H1 (cell line): ENCODE results near the gene PRKCH. TPM values are rescaled to one million over a fixed set of nuclear protein-coding genes. Genes with fewer than 3 reads are reported as not detected.

Experiments
- CTCF ChIA-PET: fragments of 300-600 bp; sonication (Branson Sonifier 250); formaldehyde crosslinking; loops from one replicate; lab custom pipeline; 2021; ENCODE audit not compliant: partially characterized antibody; lab: Charles Lee
- POLR2A ChIA-PET: fragments of 300-600 bp; sonication (Branson Sonifier 250); formaldehyde crosslinking; loops from one replicate; lab custom pipeline; 2021; ENCODE audit warnings: inconsistent platforms; ENCODE audit not compliant: partially characterized antibody; lab: Charles Lee
- DNase-seq, 2 experiments: peaks; one replicate each; pipeline versions ENCODE4 v3.0.0 to v3.0.0-alpha.2; 2010 to 2022; ENCODE audit warnings: low spot score in 2 of 2, low read depth in 1 of 2, mixed read lengths in 1 of 2
- FAIRE-seq: peaks from 2 replicates; lab custom pipeline; 2011; peaks lifted over from hg19 to GRCh38; lab: Jason Lieb, UNC
- H2AFZ ChIP-seq: 2 replicates; pipeline ENCODE4 v1.8.1; 2012; ENCODE audit warnings: low read length, inconsistent platforms
- H2AK5ac ChIP-seq: 2 replicates; pipeline ENCODE4 v1.6.1; 2013; ENCODE audit warnings: low read depth, low read length
- H2BK120ac ChIP-seq: replicated peaks from 2 replicates; pipeline ENCODE3; 2013; ENCODE audit warnings: low read depth, low read length, inconsistent platforms
- H2BK12ac ChIP-seq: 2 replicates; pipeline ENCODE4 v1.6.1; 2013; ENCODE audit warnings: low read depth, low read length
- H2BK15ac ChIP-seq: 2 replicates; pipeline ENCODE4 v1.6.1; 2013; ENCODE audit warnings: low read length
- H2BK20ac ChIP-seq: 2 replicates; pipeline ENCODE4 v1.6.1; 2013; ENCODE audit warnings: low read length
- H2BK5ac ChIP-seq: 2 replicates; pipeline ENCODE4 v1.6.1; 2013; ENCODE audit warnings: low read depth, low read length
- H3K14ac ChIP-seq: 2 replicates; pipeline ENCODE4 v1.6.1; 2013; ENCODE audit warnings: inconsistent platforms; ENCODE audit not compliant: insufficient read length
- H3K18ac ChIP-seq: 2 replicates; pipeline ENCODE4 v1.6.1; 2013; ENCODE audit warnings: low read length; ENCODE audit errors: extremely low read depth
- H3K23ac ChIP-seq: 2 replicates; pipeline ENCODE4 v1.6.1; 2013; ENCODE audit warnings: inconsistent platforms; ENCODE audit not compliant: insufficient read length
- H3K23me2 ChIP-seq: 2 replicates; pipeline ENCODE4 v1.6.1; 2013; ENCODE audit warnings: low read depth, low read length
- H3K27ac ChIP-seq: 2 replicates; pipeline ENCODE4 v1.6.1; 2011; ENCODE audit warnings: low read depth, low read length, inconsistent platforms
- H3K27me3 ChIP-seq, 4 experiments: replicated peaks in 1 of 4; 1 replicate in 1 of 4; 2 replicates in 3 of 4; pipeline versions ENCODE4 v1.6.1 to v1.8.1; 2011 to 2013; ENCODE audit warnings: low read length in 3 of 4, mild to moderate bottlenecking in 3 of 4, inconsistent platforms in 2 of 4, mixed read lengths in 2 of 4, moderate library complexity in 1 of 4; ENCODE audit not compliant: control insufficient read depth in 3 of 4, insufficient read depth in 3 of 4; ENCODE audit errors: extremely low read depth in 1 of 4
- H3K36me3 ChIP-seq, 4 experiments: 2 replicates each; pipeline versions ENCODE4 v1.6.1 to v1.8.1; 2011 to 2013; ENCODE audit warnings: mild to moderate bottlenecking in 4 of 4, low read length in 3 of 4, moderate library complexity in 2 of 4, control low read depth in 1 of 4, inconsistent platforms in 1 of 4; ENCODE audit not compliant: insufficient read depth in 4 of 4, control insufficient read depth in 2 of 4
- H3K4ac ChIP-seq: replicated peaks from 2 replicates; pipeline ENCODE3; 2013; ENCODE audit warnings: low read length, low read depth, mixed read lengths, inconsistent platforms; ENCODE audit not compliant: insufficient read length
- H3K4me1 ChIP-seq, 4 experiments: replicated peaks in 1 of 4; 1 replicate in 1 of 4; 2 replicates in 3 of 4; pipeline versions ENCODE4 v1.6.1 to v1.8.1; 2011 to 2013; ENCODE audit warnings: low read length in 3 of 4, inconsistent platforms in 2 of 4, mixed read lengths in 1 of 4; ENCODE audit not compliant: insufficient read depth in 4 of 4, control insufficient read depth in 3 of 4
- H3K4me2 ChIP-seq, 2 experiments: 2 replicates each; pipeline versions ENCODE4 v1.6.1 to v1.8.1; 2011 to 2013; ENCODE audit warnings: low read depth in 2 of 2, low read length in 2 of 2, control low read depth in 1 of 2, inconsistent platforms in 1 of 2, mild to moderate bottlenecking in 1 of 2; ENCODE audit not compliant: insufficient read depth in 1 of 2
- H3K4me3 ChIP-seq, 4 experiments: fragments of 200-600, 300-600 bp in 1 of 4; sonication (generic), shearing (Covaris generic), sonication (Bioruptor Twin) in 1 of 4; 2 replicates each; pipeline versions ENCODE4 v1.5.1 to v1.8.1; 2011 to 2016; ENCODE audit warnings: low read length in 4 of 4, low read depth in 3 of 4, control low read depth in 2 of 4, inconsistent platforms in 2 of 4, mild to moderate bottlenecking in 2 of 4, mixed read lengths in 1 of 4, moderate library complexity in 1 of 4; ENCODE audit not compliant: insufficient read depth in 2 of 4; ENCODE audit errors: extremely low read depth in 1 of 4
- H3K56ac ChIP-seq: replicated peaks from 2 replicates; pipeline ENCODE3; 2013; ENCODE audit warnings: low read depth, mild to moderate bottlenecking, mixed read lengths, low read length, inconsistent platforms; ENCODE audit not compliant: insufficient read length
- H3K79me1 ChIP-seq: 2 replicates; pipeline ENCODE4 v1.6.1; 2013; ENCODE audit warnings: low read depth, low read length, control low read depth
- H3K79me2 ChIP-seq, 2 experiments: 2 replicates each; pipeline versions ENCODE4 v1.6.1 to v1.8.1; 2012 to 2013; ENCODE audit warnings: low read length in 2 of 2, mild to moderate bottlenecking in 2 of 2, inconsistent platforms in 1 of 2; ENCODE audit not compliant: insufficient read depth in 2 of 2, control insufficient read depth in 1 of 2
- H3K9ac ChIP-seq, 4 experiments: replicated peaks in 1 of 4; 1 replicate in 1 of 4; 2 replicates in 3 of 4; pipeline versions ENCODE4 v1.6.1 to v1.8.1; 2011 to 2013; ENCODE audit warnings: low read depth in 3 of 4, low read length in 3 of 4, control low read depth in 2 of 4, mild to moderate bottlenecking in 2 of 4, moderate library complexity in 2 of 4, inconsistent platforms in 1 of 4; ENCODE audit errors: extremely low read depth in 1 of 4
- H3K9me3 ChIP-seq, 2 experiments: 2 replicates each; pipeline versions ENCODE4 v1.6.1 to v1.8.1; 2012 to 2013; ENCODE audit warnings: mild to moderate bottlenecking in 2 of 2, moderate library complexity in 2 of 2, control low read depth in 1 of 2, inconsistent platforms in 1 of 2, low read depth in 1 of 2, low read length in 1 of 2, mixed read lengths in 1 of 2; ENCODE audit not compliant: insufficient read depth in 2 of 2
- H4K20me1 ChIP-seq, 2 experiments: replicated peaks in 1 of 2; 2 replicates each; pipeline versions ENCODE3 to v1.8.1; 2011 to 2013; ENCODE audit warnings: inconsistent platforms in 2 of 2, low read length in 2 of 2, mild to moderate bottlenecking in 1 of 2; ENCODE audit not compliant: insufficient read depth in 2 of 2, control insufficient read depth in 1 of 2
- H4K5ac ChIP-seq: 2 replicates; pipeline ENCODE4 v1.6.1; 2013; ENCODE audit warnings: low read length, low read depth, mixed read lengths, inconsistent platforms; ENCODE audit not compliant: insufficient read length
- H4K8ac ChIP-seq: 2 replicates; pipeline ENCODE4 v1.8.0; 2013; ENCODE audit warnings: mild to moderate bottlenecking, moderate library complexity, low read length, inconsistent platforms; ENCODE audit not compliant: insufficient read depth; ENCODE audit errors: extremely low read depth
- H4K91ac ChIP-seq: replicated peaks from 2 replicates; pipeline ENCODE3; 2013; ENCODE audit warnings: low read length, mixed read lengths, inconsistent platforms; ENCODE audit not compliant: insufficient read length
- HDAC6 ChIP-seq: IDR thresholded peaks from one replicate; pipeline ENCODE4 v1.7.1; 2012; ENCODE audit warnings: low read depth, mild to moderate bottlenecking, inconsistent platforms, low read length, moderate library complexity
- ZNF274 ChIP-seq: IDR thresholded peaks from 2 replicates; pipeline ENCODE4 v1.7.0; 2012; ENCODE audit warnings: low read length, borderline replicate concordance; ENCODE audit errors: extremely low read depth
- WGBS, 2 experiments: shearing (Covaris generic) in 1 of 2; methylation state at CpG; one replicate each; pipeline versions ENCODE4 v1.1.6 to v1.1.7; 2013 to 2015; ENCODE audit warnings: low lambda C conversion rate in 2 of 2, mixed read lengths in 2 of 2, inconsistent platforms in 1 of 2, low coverage in 1 of 2, missing lambda C conversion rate in 1 of 2; ENCODE audit not compliant: insufficient replicate concordance in 2 of 2, insufficient coverage in 1 of 2, insufficient read length in 1 of 2; ENCODE audit errors: extremely low coverage in 1 of 2, missing lambda C conversion rate in 1 of 2; 5-methylcytosine and 5-hydroxymethylcytosine counted together
- long read RNA-seq, 2 experiments: library from RNA in 1 of 2; library from capped mRNA in 1 of 2; stranded (forward); transcript quantifications; one replicate each; pipeline ENCODE4 v2.0.0, GENCODE V29; 2021; ENCODE audit warnings: inconsistent platforms in 1 of 2
- polyA minus RNA-seq, 3 experiments: library from RNA; depleted of rRNA, polyadenylated mRNA; stranded (reverse); fragments of >200 nt; gene quantifications; 1 replicate in 2 of 3; 2 replicates in 1 of 3; pipeline ENCODE4 v1.2.3, GENCODE V29; 2011
- polyA plus RNA-seq, 7 experiments: library from polyadenylated mRNA; depleted of rRNA in 3 of 7; stranded (reverse) in 5 of 7; unstranded in 2 of 7; fragments of >200 nt in 5 of 7; fragments of 200-250 nt in 2 of 7; gene quantifications; 1 replicate in 5 of 7; 2 replicates in 1 of 7; 4 replicates in 1 of 7; pipeline versions ENCODE4 v1.2.1 to v1.2.3, GENCODE V29; 2011 to 2013; ENCODE audit warnings: missing spikeins in 2 of 7, mixed read lengths in 2 of 7
- total RNA-seq: library from RNA; stranded (reverse); fragmentation: NEBNext Ultra II Directional; extraction: Animal tissue kit (Norgen Biotek cat#: 25700); gene quantifications from 2 replicates; pipeline ENCODE4 v1.2.1, GENCODE V29; 2021

The PRKCH gene
- 5.2 and 6.4 TPM in 2 replicates for total RNA-seq
- polyA plus RNA-seq (2011; rRNA removed), result 7.0 and 8.9 TPM in 2 replicates
- polyA plus RNA-seq (2011; cell fraction: cytosol; rRNA removed), result 7.5 TPM
- polyA plus RNA-seq (2011; cell fraction: nucleus; rRNA removed), result 11.9 TPM
- polyA plus RNA-seq (2012, experiment 1 of 2), result 4.0 to 7.5 TPM (median 5.5 TPM) in 4 replicates
- 0.93 TPM for polyA plus RNA-seq (2012, experiment 2 of 2)
- 5.1 TPM for polyA plus RNA-seq (2013, experiment 1 of 2)
- polyA plus RNA-seq (2013, experiment 2 of 2), result 5.2 TPM
- 21.9 and 23.9 TPM in 2 replicates for polyA minus RNA-seq (2011; rRNA and poly(A)+ RNA removed)
- polyA minus RNA-seq (2011; cell fraction: cytosol; rRNA and poly(A)+ RNA removed), result 16.1 TPM
- polyA minus RNA-seq (2011; cell fraction: nucleus; rRNA and poly(A)+ RNA removed), result 17.3 TPM
- long read RNA-seq, experiment 1, result 0 reads
- long read RNA-seq, experiment 2, result 0 reads

DNA sequence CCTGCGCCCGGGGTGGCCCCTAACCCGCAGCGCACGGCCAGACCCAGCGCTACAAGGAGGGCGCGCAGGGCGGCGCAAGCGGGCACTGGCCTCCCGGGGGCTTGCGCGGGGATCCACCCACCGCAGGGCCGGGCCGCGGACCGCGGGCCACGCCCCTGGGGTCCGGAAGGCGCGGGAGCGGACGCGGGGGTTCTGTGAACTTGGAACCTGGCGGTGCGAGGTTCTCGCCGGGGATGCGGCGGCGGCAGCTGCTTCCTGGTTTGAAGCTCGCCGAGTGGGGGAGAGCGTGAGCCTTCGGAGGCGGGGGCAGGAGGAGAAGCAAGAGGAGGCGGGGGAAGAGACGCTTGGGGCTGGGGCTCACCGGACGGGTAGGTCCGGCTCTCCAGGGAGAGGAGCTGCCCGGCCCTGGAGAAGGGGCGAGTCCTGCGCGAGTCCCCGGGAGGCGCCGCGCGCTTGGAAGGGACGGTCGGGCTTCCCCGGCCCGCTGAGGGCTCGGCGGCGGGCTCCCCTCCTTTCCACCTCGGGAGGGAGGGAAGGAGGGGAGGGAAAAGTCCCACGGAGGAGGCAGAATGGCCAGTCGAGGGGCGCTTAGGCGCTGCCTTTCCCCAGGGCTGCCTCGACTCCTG, at the start of gene PRKCH:
Gene PRKCH (plus strand): TSS at position 195 of the 626 bp plus-strand sequence. CDS start 523 bp downstream, outside the sequence.
- Histone ChIP-seq H2BK5ac (peak within 1 kb of the TSS; percentile 12; the same call in 1 of the 2 replicates), H3K79me1 (no peaks in the 10 kb centered on the region), H3K23me2 (peaks cover 15% of the 10 kb centered on the region; the same call in 1 of the 2 replicates), H2BK12ac (peak within 1 kb of the TSS; percentile 80; the same call in 1 of the 2 replicates), H3K14ac (no peak within 1 kb of the TSS), H4K8ac (peak within 1 kb of the TSS; percentile 90), H3K23ac (no peak within 1 kb of the TSS), H4K5ac (no peak within 1 kb of the TSS), H3K27ac (no peak within 1 kb of the TSS), H3K9ac (no peak within 1 kb of the TSS; a peak in 2 of 7 replicates), H3K4me2 (peak within 1 kb of the TSS; percentile 92 to 99), H3K9me3 (peaks cover 0 to 4% of the 10 kb centered on the region in 2 experiments; a peak in 1 of 4 replicates), H3K4me1 (peaks cover 0 to 12% (median 8%) of the 10 kb centered on the region in 4 experiments; a peak in 6 of 7 replicates), H2AFZ (peak within 1 kb of the TSS; percentile 22; the same call in 1 of the 2 replicates), H3K4ac (no peak within 1 kb of the TSS), H4K20me1 (no peaks in the 10 kb centered on the region), H3K79me2 (no peaks in the 10 kb centered on the region), H2AK5ac (no peak within 1 kb of the TSS), H2BK120ac (no peak within 1 kb of the TSS), H2BK15ac (peak within 1 kb of the TSS; percentile 81; the same call in 1 of the 2 replicates), H3K18ac (peak within 1 kb of the TSS; percentile 93), H2BK20ac (peak within 1 kb of the TSS; percentile 72; the same call in 1 of the 2 replicates), H4K91ac (no peak within 1 kb of the TSS), H3K4me3 (peak within 1 kb of the TSS; percentile 53 to 77 (median 64)), H3K27me3 (peaks cover 9 to 29% (median 23%) of the 10 kb centered on the region in 4 experiments), H3K56ac (peak within 1 kb of the TSS; percentile 34), H3K36me3 (no peaks in the 10 kb centered on the region)
- WGBS, 2 experiments, result 1% methylated on average over 23 of the region's 66 CpGs; no CpG with 5 or more reads in 1 of the 2 experiments
- FAIRE-seq (no peak), DNase-seq (peak; percentile 36 to 79)
- POLR2A ChIA-PET, result interaction anchor here (1.1 kb wide), 1 partner anchor 21 kb away, joined by 3 read pairs; no protein-coding TSS in a partner anchor
- CTCF ChIA-PET, result interaction anchor here (0.6 to 2.1 kb wide), 5 partner anchors 9 to 36 kb away, joined by 3 to 4 read pairs (median 3); no protein-coding TSS in a partner anchor
- TF ChIP-seq ZNF274, result no peak
- TF ChIP-seq HDAC6, result no peak
